HFFc6 (cell line): ENCODE data around the gene ECM1. TPM values are rescaled to one million over a fixed set of nuclear protein-coding genes. Genes with fewer than 3 reads are reported as not detected.

Experiments
- DNase-seq: peaks from one replicate; pipeline ENCODE4 v3.0.0-alpha.2; 2018
- H3K27ac Mint-ChIP-seq: 2 replicates; pipeline ENCODE4 v1.8.0; 2020; ENCODE audit warnings: mild to moderate bottlenecking, mixed read lengths
- H3K27me3 Mint-ChIP-seq: 2 replicates; pipeline ENCODE4 v1.8.0; 2021; ENCODE audit warnings: mild to moderate bottlenecking, moderate library complexity, mixed read lengths; ENCODE audit not compliant: insufficient read depth
- H3K36me3 Mint-ChIP-seq: 2 replicates; pipeline ENCODE4 v1.8.0; 2021; ENCODE audit warnings: low read depth, mixed read lengths
- H3K4me1 Mint-ChIP-seq: 2 replicates; pipeline ENCODE4 v1.8.0; 2020; ENCODE audit warnings: low read depth, mixed read lengths
- H3K4me3 Mint-ChIP-seq: 2 replicates; pipeline ENCODE4 v1.8.0; 2020; ENCODE audit warnings: mild to moderate bottlenecking, moderate library complexity, mixed read lengths
- H3K9me3 Mint-ChIP-seq: 2 replicates; pipeline ENCODE4 v1.8.0; 2020; ENCODE audit warnings: mild to moderate bottlenecking, mixed read lengths
- CTCF ChIP-seq: fragments of 200-600 bp; sonication (generic); IDR thresholded peaks from 2 replicates; pipeline ENCODE4 v1.5.0; 2021; ENCODE audit warnings: antibody characterized with exemption, mild to moderate bottlenecking
- total RNA-seq, 6 experiments: library from RNA; stranded (reverse); fragmentation: NEBNext Ultra II Directional; extraction: Animal tissue kit (Norgen Biotek cat#: 25700); gene quantifications; 2 replicates in 1 of 6; 3 replicates in 5 of 6; pipeline ENCODE4 v1.2.3, GENCODE V29; 2021

Gene ECM1
- total RNA-seq, 6 experiments from 2014 or later: 30.8 to 52.0 (median 46.5) TPM

GRCh38 chr1:150549496-150550221, 41.8 kb downstream of the ECM1 start:
- Mint-ChIP-seq H3K9me3 (no peaks in the 10 kb centered on the region), H3K27me3 (peaks cover 9% of the 10 kb centered on the region), H3K4me3 (peak overlapping the region; percentile 91), H3K27ac (peak overlapping the region; percentile 68), H3K36me3 (no peaks in the 10 kb centered on the region), H3K4me1 (peaks cover 45% of the 10 kb centered on the region)
- TF ChIP-seq CTCF: no peak; the same call in 1 of the 2 replicates
- DNase-seq: no peak

GRCh38 chr1:150550222-150551050, 42.5 kb downstream of the ECM1 start:
- H3K27me3 Mint-ChIP-seq: peaks cover 9% of the 10 kb centered on the region
- no peak for TF ChIP-seq CTCF
- DNase-seq: no peak
- H3K4me1 Mint-ChIP-seq: peaks cover 45% of the 10 kb centered on the region
- H3K9me3 Mint-ChIP-seq: no peaks in the 10 kb centered on the region
- H3K4me3 Mint-ChIP-seq: peak overlapping the region; percentile 91
- H3K27ac Mint-ChIP-seq: peak overlapping the region; percentile 68
- peaks cover 2% of the 10 kb centered on the region for H3K36me3 Mint-ChIP-seq

- Mint-ChIP-seq H3K4me3 (peak overlapping the region; percentile 91; the same call in 1 of the 2 replicates), H3K27me3 (peaks cover 7% of the 10 kb centered on the region)
Observed at GRCh38 chr1:150551051-150551783, 43.3 kb downstream of the ECM1 start.

GRCh38 chr1:150551784-150552127, 43.8 kb downstream of the ECM1 start:
- Mint-ChIP-seq H3K4me3 (no peak overlapping the region), H3K27ac (peak overlapping the region; percentile 68), H3K4me1 (peaks cover 45% of the 10 kb centered on the region), H3K36me3 (peaks cover 6% of the 10 kb centered on the region), H3K27me3 (peaks cover 4% of the 10 kb centered on the region; the same call in 1 of the 2 replicates), H3K9me3 (no peaks in the 10 kb centered on the region)
- DNase-seq: no peak
- TF ChIP-seq CTCF: no peak

More at GRCh38 chr1:150551051-150551783, 43.3 kb downstream of the ECM1 start:
- Mint-ChIP-seq H3K36me3 (peaks cover 6% of the 10 kb centered on the region), H3K4me1 (peaks cover 45% of the 10 kb centered on the region), H3K9me3 (no peaks in the 10 kb centered on the region), H3K27ac (peak overlapping the region; percentile 68)
- DNase-seq: no peak
- TF ChIP-seq CTCF: no peak

- H3K27me3 Mint-ChIP-seq: peaks cover 4% of the 10 kb centered on the region; the same call in 1 of the 2 replicates
- H3K36me3 Mint-ChIP-seq: peaks cover 6% of the 10 kb centered on the region
- peaks cover 45% of the 10 kb centered on the region for H3K4me1 Mint-ChIP-seq
- TF ChIP-seq CTCF: no peak
- H3K9me3 Mint-ChIP-seq: no peaks in the 10 kb centered on the region
- DNase-seq: peak; percentile 79
- peak overlapping the region; percentile 55 for H3K4me3 Mint-ChIP-seq
- H3K27ac Mint-ChIP-seq: peak overlapping the region; percentile 68
Observed at GRCh38 chr1:150552128-150552910, 44.4 kb downstream of the ECM1 start.
